ENCODE data around the gene WDR31.

Gene WDR31

GRCh38 chr9:113328045-113328782, 11.9 kb downstream of the WDR31 start:
- no peak for DNase-seq

GRCh38 chr9:113326230-113326629, 13.8 kb downstream of the WDR31 start:
- no peak for DNase-seq

GRCh38 chr9:113322671-113323070, 17.4 kb downstream of the WDR31 start:
- no peak for DNase-seq

GRCh38 chr9:113320051-113320450, 20.0 kb downstream of the WDR31 start:
- no peak for DNase-seq

- no peak for DNase-seq
These were observed 21.0 kb downstream of the WDR31 start for GRCh38 chr9:113319054-113319453.

GRCh38 chr9:113317777-113318176, 22.3 kb downstream of the WDR31 start:
- DNase-seq = no peak

GRCh38 chr9:113316030-113316429, 24.0 kb downstream of the WDR31 start:
- DNase-seq = no peak

- no peak for DNase-seq
These were observed 24.8 kb downstream of the WDR31 start for GRCh38 chr9:113315231-113315630.

GRCh38 chr9:113313261-113313660, 26.8 kb downstream of the WDR31 start:
- peak; percentile 49 for DNase-seq

- DNase-seq = no peak
These were observed 28.1 kb downstream of the WDR31 start for GRCh38 chr9:113311961-113312360.

GRCh38 chr9:113310538-113310937, 29.5 kb downstream of the WDR31 start:
- DNase-seq = no peak

- DNase-seq = peak; percentile 57
These were observed 30.8 kb downstream of the WDR31 start for GRCh38 chr9:113309204-113309813.

- DNase-seq = no peak
These were observed 32.6 kb downstream of the WDR31 start for GRCh38 chr9:113307396-113307975.

GRCh38 chr9:113306566-113306965, 33.5 kb downstream of the WDR31 start:
- DNase-seq = no peak

GRCh38 chr9:113302792-113303418, 37.2 kb downstream of the WDR31 start, which contains the start of gene RNF183:
Gene RNF183, minus strand, starts transcription at chr9:113303376. Its CDS starts 5,192 bp downstream, at chr9:113298184.
- DNase-seq = no peak

- no peak for DNase-seq
These were observed 38.5 kb downstream of the WDR31 start for GRCh38 chr9:113301548-113301947.

GRCh38 chr9:113299800-113300292, 40.2 kb downstream of the WDR31 start:
- peak; percentile 29 for DNase-seq

- DNase-seq = peak; percentile 91
These were observed 40.9 kb downstream of the WDR31 start for GRCh38 chr9:113298924-113299770.

- DNase-seq = peak; percentile 53
These were observed 41.8 kb downstream of the WDR31 start for GRCh38 chr9:113298311-113298710.

- peak; percentile 93 for DNase-seq
These were observed 43.1 kb downstream of the WDR31 start for GRCh38 chr9:113296796-113297558.

GRCh38 chr9:113296247-113296646, 43.8 kb downstream of the WDR31 start:
- DNase-seq = peak; percentile 77

Data from NCI-H82 (cell line).